ENCODE results near the gene UBA6.

DNA sequence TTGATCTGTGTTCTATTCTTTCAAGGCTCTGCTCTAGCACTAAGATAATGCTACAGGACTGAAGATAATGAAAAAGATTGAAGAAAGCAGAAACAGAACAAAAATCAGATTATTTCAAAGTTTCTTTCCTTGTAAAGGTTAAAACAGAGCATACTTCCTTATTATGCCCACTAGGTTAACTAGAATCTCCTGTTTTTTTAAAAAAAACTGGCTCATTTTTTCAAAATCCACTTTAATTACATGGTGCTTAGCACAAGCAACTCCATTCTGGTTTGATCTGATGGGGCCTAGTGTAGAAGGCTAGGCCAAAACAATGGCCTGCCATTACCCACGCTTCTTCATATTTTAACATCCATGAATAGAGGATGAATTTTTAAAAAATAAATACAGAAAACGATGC is 1.2 kb upstream of the UBA6 start:
- TF ChIP-seq, protein P1, sequence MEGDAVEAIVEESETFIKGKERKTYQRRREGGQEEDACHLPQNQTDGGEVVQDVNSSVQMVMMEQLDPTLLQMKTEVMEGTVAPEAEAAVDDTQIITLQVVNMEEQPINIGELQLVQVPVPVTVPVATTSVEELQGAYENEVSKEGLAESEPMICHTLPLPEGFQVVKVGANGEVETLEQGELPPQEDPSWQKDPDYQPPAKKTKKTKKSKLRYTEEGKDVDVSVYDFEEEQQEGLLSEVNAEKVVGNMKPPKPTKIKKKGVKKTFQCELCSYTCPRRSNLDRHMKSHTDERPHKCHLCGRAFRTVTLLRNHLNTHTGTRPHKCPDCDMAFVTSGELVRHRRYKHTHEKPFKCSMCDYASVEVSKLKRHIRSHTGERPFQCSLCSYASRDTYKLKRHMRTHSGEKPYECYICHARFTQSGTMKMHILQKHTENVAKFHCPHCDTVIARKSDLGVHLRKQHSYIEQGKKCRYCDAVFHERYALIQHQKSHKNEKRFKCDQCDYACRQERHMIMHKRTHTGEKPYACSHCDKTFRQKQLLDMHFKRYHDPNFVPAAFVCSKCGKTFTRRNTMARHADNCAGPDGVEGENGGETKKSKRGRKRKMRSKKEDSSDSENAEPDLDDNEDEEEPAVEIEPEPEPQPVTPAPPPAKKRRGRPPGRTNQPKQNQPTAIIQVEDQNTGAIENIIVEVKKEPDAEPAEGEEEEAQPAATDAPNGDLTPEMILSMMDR (IDR thresholded peaks at IDR 0.05), result no peak
- no peak for TF ChIP-seq POLR2AphosphoS5 (IDR thresholded peaks at IDR 0.05; ENCODE audit: low read depth, low read length)
- TF ChIP-seq, protein P2, sequence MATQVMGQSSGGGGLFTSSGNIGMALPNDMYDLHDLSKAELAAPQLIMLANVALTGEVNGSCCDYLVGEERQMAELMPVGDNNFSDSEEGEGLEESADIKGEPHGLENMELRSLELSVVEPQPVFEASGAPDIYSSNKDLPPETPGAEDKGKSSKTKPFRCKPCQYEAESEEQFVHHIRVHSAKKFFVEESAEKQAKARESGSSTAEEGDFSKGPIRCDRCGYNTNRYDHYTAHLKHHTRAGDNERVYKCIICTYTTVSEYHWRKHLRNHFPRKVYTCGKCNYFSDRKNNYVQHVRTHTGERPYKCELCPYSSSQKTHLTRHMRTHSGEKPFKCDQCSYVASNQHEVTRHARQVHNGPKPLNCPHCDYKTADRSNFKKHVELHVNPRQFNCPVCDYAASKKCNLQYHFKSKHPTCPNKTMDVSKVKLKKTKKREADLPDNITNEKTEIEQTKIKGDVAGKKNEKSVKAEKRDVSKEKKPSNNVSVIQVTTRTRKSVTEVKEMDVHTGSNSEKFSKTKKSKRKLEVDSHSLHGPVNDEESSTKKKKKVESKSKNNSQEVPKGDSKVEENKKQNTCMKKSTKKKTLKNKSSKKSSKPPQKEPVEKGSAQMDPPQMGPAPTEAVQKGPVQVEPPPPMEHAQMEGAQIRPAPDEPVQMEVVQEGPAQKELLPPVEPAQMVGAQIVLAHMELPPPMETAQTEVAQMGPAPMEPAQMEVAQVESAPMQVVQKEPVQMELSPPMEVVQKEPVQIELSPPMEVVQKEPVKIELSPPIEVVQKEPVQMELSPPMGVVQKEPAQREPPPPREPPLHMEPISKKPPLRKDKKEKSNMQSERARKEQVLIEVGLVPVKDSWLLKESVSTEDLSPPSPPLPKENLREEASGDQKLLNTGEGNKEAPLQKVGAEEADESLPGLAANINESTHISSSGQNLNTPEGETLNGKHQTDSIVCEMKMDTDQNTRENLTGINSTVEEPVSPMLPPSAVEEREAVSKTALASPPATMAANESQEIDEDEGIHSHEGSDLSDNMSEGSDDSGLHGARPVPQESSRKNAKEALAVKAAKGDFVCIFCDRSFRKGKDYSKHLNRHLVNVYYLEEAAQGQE (IDR thresholded peaks at IDR 0.05; ENCODE audit: insufficient read depth in 1 of 2, low read depth in 2 of 2, low read length in 1 of 2), result no peak
- TF ChIP-seq TCF7L2 (IDR thresholded peaks at IDR 0.05; ENCODE audit: low read depth, low read length), result no peak
- TF ChIP-seq SIN3A (IDR thresholded peaks at IDR 0.05; ENCODE audit: borderline replicate concordance, insufficient read depth, low read depth, low read length), result no peak
